Astrocyte (in vitro differentiated cells and primary cell): Measurements from ENCODE around the gene RBCK1.

ENCODE experiments used
- EZH2 ChIP-seq: IDR thresholded peaks from 2 replicates; pipeline ENCODE4 v1.6.1; 2012; ENCODE audit warnings: mild to moderate bottlenecking, low read length, inconsistent platforms; ENCODE audit not compliant: insufficient read depth
- TF ChIP-seq, protein P1 (sequence below): IDR thresholded peaks from 2 replicates; pipeline ENCODE4 v1.5.1; 2011; ENCODE audit warnings: low read depth, mild to moderate bottlenecking, inconsistent platforms, low read length, moderate library complexity; ENCODE audit not compliant: insufficient read depth

- TF ChIP-seq, protein P1, sequence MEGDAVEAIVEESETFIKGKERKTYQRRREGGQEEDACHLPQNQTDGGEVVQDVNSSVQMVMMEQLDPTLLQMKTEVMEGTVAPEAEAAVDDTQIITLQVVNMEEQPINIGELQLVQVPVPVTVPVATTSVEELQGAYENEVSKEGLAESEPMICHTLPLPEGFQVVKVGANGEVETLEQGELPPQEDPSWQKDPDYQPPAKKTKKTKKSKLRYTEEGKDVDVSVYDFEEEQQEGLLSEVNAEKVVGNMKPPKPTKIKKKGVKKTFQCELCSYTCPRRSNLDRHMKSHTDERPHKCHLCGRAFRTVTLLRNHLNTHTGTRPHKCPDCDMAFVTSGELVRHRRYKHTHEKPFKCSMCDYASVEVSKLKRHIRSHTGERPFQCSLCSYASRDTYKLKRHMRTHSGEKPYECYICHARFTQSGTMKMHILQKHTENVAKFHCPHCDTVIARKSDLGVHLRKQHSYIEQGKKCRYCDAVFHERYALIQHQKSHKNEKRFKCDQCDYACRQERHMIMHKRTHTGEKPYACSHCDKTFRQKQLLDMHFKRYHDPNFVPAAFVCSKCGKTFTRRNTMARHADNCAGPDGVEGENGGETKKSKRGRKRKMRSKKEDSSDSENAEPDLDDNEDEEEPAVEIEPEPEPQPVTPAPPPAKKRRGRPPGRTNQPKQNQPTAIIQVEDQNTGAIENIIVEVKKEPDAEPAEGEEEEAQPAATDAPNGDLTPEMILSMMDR: no peak
- no peak for TF ChIP-seq EZH2
Measured at GRCh38 chr20:402898-403581, 5.1 kb upstream of the RBCK1 start.
